GM19193 (cell line): ENCODE results near the gene COLEC12.

Source experiments
- POLR2A ChIP-seq: IDR thresholded peaks from 4 replicates; pipeline ENCODE4 v1.6.1; 2011; ENCODE audit not compliant: insufficient read depth, insufficient read length; ENCODE audit errors: extremely low read depth

Gene COLEC12

DNA sequence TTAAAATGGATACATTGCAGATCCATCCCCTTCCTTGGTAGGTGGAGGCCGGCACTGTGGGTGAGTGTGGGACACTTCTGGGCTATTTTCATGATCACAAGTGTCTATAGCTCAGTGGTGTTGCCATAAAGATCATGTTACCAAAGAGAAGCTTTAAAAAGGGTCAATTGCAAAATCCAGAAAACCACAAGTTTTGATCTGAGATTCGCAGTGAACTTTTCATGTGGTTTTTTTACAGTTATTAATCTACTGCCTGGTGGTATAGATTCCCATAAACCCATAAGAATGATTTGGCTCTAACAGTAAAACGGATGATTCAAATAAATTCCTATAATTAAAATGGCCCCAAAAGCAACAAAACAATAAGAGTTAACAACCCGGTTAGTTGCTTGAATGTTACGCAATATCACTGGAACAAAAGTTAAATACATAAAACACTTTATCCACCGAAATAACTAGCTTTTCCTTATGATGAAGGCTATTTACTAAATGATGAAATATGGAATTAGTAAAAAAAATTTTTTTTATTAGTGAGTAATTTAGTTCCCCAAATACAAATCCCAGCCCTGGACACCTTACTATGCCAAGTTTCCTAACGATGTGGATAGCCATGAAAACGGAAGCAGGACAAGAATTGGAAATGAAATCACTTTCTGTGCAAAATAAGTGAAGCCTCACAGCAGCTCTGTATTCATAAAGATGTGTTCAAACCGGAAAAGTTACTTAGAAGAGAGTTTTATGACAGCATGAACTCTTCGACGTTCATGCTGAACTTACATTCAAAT is 137.0 kb downstream of the COLEC12 start:
- TF ChIP-seq POLR2A, result no peak

DNA sequence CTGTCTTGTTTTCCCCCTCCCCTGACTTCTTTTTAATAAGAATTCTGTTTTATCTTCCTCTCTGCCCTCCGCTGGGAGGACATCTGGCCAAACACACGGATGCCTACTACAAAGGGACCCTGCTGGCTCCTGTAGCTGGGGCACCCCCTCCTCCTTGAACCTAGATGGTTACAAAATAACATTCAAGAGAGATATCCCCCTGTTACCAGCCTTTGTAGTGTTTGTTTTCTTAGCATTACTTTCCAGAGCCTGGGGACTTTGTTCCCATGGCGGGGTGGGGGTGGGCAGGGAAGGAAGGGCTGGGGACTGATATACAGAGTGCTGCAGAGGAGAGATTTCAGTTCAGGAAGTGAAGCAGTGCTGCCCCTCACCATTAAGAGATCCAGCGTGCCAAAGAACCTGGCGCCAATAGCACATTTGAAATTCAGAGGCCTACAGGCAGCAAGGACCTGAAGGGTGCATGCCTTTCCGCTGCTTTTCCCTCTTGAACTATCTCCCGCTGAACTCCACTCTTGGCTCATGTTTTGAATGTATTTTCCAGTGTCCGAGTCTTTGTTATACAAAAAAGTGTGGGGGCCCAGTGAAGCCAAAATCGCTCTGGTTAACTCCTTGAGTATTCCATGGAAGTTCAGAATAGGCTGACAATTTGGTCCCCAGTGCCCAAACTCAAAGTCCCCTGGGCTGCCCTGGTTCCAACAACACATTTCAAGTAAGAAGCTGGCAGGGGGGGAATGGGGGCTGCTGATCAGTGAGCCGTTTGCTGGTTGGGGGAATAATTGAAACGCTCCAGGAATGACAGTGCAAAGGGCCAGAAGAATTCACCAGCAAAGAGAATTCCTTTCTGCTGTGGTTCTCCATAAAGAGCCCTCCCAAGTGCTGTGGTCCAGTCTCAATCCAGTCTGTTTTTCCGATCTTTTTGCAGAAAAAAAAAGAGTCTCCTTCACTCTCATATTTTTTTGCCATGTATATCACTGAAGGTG is 137.9 kb downstream of the COLEC12 start:
- no peak for TF ChIP-seq POLR2A

DNA sequence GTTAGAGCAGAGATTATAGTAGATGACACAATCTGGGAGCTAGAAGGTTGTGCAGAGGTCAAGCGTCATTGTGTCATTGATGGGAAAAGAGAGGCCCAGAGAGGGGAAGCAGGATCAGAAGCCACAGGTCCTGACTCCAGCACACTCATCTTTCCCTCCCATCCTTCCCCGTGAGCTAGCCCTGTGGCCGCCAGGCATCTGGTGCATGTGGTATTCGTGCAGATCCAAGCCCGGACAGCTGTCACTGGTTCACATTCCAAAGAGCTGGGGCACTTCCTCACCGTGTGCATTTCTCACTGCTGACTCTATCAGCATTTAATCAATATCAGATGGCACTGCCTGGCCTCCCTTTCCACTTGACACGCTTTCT is 138.6 kb downstream of the COLEC12 start:
- TF ChIP-seq POLR2A, result no peak

DNA sequence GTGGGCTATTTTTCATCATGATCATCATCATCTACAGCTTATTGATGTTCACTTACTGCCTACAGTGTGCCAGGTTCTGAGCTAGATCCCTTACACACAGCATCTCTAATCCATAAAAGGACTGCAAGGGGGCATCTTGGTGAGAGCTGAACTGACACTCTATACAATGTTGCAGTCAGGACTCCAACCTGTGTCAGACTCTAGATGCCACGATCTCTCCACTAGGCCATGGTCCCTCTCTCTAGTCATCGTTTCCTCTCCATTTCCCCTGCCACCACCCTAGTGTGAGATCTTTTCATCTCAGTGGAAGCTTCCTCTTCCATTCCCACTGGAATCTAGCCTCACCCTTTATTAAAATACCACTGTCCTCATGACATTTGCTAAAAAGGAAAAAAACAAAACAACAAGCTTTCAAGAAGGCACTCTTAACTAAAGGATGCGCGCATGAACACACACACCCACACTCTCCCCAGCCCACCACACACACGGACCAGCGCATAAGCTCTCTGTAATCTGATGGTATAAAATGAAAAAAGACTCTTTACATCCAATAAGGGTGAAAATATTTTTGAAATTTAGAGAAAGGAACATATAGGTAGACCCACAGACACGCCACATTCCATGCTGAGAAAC is 139.3 kb downstream of the COLEC12 start:
- no peak for TF ChIP-seq POLR2A

DNA sequence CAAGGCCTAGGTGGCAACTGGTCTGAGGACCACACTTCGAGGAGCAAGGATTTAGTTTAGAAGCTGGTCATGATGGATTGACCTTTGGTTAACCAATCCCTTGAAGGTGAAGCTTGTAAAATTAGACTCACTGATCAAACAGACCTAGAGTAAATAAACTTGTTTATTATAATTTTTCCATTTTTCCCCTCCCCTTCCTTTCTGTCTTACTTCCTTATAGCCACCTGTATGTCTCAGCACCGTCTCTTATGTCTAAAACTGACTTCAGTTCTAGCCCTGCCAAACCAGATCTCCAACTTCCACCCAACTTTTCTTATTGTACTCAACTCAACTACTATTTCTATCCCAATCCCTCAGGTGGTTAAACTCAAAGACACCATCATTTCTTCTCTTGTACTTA is 139.8 kb downstream of the COLEC12 start:
- TF ChIP-seq POLR2A, result no peak

DNA sequence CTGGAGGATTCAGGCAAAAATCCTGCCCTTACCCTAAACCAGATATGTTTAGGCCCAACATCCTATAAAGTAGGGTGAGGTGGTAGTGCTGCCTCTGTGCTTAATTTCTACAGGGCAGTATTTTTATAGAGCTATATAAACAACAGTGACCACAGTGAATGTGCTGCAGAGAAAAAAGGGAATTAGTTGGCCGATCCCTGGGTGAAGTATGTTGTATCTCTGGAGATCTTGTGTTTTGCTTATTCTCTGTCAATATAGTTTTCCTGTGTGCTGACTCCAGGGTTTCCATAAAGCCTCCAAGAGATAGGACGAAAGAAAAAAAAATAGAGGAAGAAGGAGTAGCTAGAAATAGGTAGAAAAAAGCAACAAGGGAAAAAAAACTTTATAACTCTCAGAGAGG is 143.7 kb downstream of the COLEC12 start:
- TF ChIP-seq POLR2A, result no peak

DNA sequence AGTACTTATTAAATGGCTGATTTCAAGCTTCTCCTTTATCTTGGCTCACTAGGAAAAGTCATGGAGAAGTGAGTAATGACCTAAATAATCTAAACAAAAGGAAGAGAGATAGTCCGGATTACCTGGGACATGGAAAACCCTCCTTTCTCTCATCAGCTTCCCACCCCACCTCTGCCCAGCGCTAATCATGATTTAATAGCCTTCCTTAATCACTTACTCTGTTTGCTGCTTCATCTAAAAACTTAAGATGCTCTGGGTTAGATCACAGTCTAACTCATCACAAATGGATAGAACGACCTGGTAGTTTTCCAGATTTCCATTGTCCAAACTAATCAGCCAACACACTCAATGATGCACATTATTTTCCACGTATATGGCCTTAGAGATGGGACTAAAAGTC is 144.8 kb downstream of the COLEC12 start:
- TF ChIP-seq POLR2A, result no peak

DNA sequence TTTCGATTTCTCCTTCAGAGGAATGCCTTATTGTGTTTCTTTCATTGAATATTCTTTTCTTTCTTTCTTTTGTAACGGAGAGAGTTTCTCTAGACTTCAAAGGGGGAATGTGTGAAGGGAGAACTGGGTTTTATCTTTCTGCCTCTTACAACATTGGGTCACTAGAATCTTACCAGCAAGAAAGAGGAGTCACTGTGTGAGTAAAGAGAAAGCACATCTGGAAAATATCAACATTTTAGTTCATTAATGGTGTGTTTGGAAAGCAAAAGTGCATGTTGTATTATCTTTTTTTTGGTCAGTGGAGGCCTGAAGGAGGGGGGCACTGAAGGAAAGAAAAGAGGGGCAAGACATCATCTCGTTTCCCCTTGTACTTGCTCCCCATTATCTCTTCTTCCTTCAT is 146.0 kb downstream of the COLEC12 start:
- no peak for TF ChIP-seq POLR2A

DNA sequence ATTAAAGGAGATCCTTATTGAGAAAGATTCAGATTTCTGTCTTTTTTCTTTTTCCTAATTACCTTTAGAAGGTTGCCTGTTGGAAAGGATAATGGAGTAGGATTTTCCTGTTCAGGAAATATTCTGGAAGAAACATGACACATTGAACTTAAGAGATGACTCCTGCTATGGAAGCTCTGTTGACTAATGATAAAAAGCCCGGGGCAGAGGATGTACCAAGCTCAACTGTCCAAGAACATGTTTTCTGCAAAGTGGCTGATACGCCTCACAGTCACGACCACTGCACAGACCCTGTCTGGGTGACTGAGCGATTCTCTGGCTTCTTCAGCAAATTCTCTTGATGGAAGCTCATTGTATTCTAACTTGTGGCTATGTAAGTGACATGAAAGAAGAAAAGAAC is 146.5 kb downstream of the COLEC12 start:
- TF ChIP-seq POLR2A, result no peak

DNA sequence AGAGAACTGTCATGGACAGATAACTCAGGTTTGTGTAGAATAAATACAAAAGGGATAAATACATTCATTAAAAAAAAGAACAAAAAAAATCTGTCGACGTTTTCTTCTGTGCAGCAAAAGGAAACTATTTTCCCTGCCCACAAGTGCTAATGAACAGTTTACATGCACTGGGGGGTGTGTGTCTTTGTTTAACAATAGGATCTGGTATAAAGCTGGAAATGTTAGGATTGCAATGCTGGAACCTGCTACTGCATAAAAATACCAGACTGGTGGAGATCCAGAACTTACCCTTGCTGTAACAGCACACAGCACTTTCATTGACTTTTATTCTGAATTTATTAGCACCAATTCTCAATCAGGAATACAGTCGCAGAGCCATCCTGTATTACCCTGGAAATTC is 148.1 kb downstream of the COLEC12 start:
- no peak for TF ChIP-seq POLR2A

DNA sequence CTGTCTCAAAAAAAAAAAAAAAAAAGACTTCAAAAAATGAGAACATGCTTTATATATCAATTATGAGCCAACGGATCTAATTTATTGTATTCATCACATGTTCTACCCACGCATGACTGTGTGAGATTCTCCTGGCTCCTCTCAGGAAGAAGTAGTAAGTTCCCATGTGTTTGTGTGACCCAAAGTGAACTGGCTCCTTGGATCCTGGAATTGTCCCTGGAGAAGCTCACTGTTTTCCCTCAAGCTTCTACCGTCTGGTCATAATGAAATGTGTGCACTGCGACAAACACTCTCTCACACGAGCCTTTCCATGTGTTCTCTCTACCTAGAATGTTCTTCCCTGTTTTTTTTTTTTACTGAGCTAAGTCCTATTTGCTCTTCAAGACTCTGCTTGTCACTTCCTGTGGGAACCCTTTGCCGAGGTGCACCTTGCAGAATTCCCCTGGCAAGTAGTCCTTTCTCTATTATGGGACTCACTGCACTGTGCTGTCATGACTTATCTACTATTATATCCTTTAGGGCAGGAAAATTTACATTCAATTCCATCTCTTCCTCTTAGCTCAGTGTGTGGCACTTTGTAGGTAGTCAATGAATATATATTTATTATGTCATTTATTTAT is 149.4 kb downstream of the COLEC12 start:
- no peak for TF ChIP-seq POLR2A

DNA sequence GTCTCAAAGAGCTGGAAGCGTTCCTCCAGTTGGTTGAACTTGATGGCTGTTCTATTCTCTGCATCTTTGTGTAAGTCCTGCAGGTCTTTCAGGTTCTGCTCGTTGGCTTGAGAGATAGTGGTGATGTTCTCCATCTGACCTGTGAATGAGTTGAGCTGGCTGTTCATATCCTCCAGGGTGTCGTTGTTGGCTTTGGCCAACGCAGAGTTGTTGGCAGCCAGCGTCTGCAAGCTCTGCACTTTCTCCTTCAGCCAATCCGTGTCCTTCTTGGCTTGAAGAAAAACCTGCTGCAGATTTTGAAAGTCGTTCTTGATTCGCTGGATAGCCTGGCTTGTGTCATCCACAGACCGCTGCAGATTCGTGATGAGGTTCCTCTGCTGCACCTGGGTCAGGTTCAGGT is 153.9 kb downstream of the COLEC12 start:
- no peak for TF ChIP-seq POLR2A

DNA sequence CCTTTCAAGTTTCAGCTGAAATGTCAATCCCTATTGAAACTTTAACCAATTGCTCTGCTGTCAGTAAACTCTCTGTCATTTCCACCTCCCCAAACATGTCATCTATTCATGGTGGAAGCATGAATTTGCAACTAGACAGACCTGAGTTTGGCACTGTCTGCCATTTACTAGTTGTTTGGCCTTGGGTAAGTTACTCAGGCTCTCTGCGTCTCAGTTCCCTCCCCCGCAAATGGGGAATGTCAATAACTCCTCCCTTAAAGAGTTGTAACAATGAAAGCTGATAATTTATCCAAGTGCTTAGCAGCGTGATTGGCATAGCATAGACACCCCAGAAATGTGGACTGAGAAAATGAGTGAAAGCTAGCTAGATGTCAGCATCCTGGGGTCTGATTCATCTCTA is 159.4 kb downstream of the COLEC12 start:
- TF ChIP-seq POLR2A, result no peak

DNA sequence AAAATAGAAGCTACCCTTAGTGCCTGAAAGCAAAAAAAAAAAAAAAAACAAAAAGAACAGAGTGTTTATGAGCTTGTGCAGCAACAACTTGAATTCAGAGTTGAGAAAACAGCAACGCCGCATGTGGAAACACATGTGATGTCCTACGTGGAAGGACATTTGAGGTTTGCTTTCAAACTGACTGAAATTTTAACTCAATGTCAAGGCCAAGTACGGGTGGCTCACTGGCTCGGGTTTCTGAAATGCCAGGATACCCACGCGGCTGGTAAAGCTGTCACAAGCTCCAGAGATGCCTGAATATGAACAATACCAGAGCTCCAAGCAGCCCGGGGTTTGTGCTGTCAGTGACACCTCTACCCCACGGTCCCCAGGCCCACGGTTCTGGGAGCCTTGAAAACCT is 160.5 kb downstream of the COLEC12 start:
- TF ChIP-seq POLR2A, result no peak

DNA sequence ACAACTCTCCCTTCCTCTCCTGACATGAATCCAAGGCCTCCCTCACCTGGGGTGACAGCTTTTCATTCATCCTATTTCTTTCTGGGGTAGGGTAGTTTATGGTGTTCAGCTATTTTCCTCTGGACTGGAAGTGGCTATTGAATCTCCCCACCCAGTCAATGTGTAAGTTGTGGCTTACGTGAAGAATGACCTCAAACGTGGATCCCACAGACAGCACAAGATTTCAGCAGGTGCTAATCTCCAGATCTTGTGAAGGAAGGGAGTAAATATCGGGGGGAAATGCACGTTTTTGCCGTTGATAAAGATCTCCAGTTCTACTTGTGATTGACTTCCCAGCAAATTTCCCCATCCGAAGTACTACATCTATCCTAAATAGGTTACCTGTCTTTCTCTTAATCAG is 161.3 kb downstream of the COLEC12 start:
- TF ChIP-seq POLR2A, result no peak
